Activated naive CD4-positive, alpha-beta T cell treated with Interleukin-2 at 50 U/mL for 16 hours (primary cell): ENCODE measurements around the gene LSP1.
A peak's percentile ranks its signal among the peaks of the same experiment; 100 is the strongest.

ENCODE experiments used
- DNase-seq: peaks from one replicate; pipeline ENCODE4 v3.0.0-alpha.2; 2020

The LSP1 gene

DNA sequence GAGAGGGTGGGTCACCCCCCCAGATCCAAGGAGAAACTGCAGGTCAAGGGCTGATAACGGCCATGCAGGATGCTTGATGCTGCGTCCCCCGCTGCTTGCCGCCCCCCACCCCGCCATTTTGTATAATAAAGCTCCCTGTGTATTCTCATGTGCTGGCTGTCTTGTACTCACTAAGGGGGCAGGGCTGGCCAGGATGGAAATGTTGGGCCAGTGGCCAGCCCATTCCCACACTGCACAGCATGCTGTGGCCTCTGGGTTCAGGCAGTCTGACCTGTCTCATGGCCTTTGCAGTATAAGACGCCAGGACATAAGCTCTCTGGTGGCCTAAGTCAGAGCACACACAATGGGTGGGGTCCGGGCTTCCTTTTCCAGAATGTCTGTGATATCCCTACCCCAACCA, 39.2 kb downstream of the LSP1 start:
- no peak for DNase-seq

DNA sequence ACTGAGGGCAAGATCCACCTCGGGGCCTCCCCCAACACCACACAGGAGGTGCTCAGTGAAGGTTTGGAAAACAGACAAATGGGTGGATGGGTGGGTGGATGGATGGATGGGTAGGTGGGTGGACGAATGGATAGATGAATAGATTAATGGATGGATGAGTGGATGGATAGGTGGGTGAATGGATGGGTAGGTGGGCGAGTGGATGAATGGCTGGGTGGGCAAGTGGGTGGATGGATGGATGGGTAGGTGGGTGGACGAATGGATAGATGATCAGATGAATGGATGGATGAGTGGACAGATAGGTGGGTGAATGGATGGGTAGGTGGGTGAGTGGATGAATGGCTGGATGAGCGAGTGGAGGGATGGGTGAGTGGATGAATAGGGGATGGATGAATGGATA, 39.7 kb downstream of the LSP1 start:
- DNase-seq: no peak

DNA sequence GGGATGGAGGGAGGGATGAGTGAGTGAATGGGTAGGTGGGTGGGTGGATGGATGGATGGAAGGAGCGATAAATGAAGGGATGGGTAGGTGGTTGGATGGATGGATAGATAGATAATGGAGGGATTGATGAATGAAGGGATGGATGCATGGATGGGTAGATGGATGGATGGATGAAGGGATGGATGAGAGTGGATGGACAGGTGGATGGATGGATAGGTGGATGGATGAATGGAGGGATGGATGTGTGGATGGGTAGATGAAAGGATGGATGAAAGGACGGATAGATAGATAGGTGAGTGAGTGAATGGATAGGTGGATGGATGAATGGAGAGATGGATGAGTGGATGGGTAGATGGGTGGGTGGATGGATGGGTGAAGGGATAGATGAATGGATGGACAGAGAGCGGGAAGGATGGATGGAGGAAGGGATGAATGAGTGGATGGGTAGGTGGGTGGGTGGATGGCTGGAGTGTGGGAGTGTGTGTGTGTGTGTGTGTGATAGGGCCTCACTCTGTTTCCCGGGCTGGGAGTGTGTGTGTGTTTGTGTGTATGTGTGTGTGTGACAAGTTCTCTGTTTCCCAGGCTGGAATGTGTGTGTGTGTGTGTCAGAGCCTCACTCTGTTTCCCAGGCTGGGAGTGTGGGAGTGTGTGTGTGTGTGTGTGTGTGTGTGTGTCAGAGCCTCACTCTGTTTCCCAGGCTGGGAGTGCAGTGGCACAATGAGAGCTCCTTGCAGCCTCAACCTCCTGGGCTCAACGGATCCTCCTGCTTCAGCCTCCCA, 40.9 kb downstream of the LSP1 start:
- DNase-seq: no peak

DNA sequence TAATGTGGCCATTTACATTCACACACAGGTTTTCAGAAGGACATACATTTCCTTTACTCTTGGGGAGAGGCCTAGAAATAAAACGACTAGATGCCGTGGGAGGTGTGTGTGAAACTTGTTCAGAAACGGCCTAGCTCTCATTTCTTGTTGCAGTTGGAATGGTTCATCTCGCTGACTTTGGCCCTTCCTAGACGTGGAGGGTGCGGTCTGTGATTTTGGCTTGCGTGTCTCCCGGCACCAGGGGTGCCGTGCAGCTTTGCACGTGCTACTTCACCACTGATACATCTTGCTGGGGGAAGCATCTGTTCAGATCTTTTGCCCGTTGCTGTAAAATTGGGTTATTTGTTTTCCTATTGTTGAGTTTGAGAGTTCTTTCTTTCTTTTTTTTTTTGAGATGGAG, 41.9 kb downstream of the LSP1 start:
- no peak for DNase-seq

DNA sequence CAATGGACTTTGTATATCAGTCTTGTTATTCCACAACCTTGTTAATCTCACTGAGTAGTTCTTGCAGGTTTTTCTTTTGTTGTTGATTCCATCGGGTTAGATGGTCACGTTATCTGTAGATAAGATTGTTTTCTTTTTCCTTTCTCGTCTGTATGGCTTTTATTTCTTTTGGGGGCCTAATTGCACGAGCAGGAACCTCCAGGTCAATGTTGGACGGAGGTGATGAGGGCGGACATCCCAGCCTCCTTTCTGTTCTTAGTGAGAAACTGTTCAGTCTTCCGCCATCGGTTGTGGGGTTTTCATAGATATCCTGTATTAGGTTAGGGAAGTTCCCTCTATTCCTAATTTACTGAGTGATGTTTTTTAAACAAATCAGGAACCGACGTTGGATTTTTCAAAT, 43.6 kb downstream of the LSP1 start:
- DNase-seq: no peak

DNA sequence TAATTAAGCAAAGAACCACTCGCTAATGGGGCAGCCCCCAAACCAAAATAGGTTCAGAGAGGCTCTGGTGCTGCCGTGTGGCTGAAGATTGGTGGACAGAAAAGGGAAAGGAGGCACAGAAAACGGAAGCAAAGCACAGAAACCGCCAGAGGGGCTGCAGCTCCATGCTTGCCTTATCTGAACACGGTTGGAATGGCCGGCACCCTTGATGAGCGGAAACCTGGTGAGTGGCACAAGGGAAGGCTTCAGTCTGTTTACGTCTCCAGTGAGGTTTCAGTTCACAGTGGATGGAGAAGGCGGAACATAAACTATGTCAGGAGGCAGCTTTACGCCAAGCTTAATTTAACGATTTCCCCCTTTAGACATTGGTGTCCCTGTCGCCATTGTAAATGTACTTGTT, 44.0 kb downstream of the LSP1 start:
- DNase-seq: no peak

DNA sequence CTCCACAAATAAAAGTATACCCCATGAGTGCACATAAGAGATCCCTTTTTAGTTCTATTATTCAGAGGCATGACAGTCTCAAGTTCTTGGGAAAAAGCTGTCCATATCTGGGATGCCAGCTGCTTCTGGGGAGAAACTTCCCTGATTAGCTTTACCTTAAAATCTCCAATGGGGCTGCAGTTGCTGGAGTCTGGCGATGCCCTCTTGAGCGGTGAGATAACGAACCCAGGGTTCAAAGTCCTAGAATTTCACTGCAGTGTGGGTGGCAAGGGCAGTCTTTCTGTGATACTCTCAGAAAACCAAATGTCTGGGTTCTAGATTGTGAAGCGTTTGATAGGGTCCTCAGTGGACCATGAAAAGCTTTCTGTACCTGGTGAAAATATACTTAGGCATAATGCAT, 46.2 kb downstream of the LSP1 start:
- no peak for DNase-seq

DNA sequence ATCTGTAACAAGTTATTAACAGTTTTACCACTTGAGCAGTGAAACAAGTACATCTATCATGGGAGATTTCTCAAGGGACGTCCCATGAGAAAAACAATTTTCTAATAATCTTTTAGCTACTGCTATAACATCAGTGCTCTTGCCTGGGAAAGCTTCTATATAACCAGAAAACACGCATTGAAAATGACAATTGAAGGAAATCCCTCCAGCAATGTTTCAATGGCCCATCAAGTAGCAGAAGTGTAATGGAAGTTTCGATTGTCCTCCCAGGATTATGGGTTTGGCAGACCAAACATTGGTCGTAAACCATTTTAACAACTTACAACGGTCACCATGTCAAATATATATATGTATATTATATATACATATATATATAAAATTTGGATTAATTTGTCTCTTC, 46.8 kb downstream of the LSP1 start:
- DNase-seq: no peak

DNA sequence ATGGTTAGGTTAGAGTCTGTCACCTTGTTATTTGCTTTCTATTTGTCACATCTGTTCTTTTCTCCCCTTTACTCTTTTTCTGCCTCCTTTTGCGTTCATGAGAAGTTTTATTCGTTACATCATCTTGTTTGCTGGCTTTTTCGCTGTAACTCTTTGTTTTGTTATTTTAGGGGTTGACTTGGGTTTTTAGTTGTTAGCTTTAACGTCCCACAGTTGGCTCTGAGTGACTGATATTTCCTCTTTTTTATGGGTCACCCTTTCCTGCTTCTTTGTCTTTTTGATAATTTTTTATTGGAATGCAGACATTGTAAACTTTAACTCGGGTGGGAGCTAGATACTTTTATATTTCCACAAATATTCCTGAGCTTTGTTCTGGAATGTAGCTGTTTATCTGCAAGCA, 53.3 kb downstream of the LSP1 start:
- DNase-seq: no peak

DNA sequence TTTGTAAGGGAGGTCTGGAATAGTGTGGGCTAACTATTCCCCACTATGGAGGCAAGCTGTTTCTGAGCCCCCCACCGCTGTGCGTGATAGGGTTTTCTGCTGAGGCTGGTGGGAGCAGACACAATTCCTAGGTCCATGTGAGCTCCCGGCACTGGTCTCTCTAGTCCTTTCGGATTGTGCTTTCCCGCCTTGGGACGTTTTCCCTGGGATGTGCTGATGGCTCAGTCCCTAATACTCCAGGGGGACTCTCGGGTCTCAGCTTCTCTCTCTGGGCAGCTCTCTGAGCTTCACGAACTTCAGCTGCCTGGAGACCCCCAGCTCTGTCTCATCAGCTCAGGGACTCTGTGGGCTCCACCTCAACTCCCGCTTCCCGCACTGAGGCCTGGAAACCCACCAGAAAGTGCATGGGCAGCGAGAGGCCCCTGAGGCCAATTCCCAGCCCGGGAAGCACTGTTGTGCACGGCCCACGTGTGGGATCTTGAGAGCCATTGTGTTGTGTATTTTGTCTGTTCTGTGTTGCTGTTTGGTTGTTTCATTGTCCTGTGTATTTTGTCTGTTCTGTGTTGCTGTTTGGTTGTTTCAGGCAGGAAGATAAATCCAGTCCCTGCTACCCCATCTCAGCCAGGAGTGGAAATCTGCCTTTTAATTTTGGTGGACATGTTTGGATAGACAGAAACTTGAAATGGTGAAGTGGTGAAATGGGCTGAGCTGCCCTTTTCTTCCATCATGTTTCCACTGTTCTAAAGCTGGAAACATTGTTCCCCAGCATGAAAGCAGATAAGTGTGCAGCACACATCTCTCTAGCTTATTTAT, 53.9 kb downstream of the LSP1 start:
- no peak for DNase-seq

DNA sequence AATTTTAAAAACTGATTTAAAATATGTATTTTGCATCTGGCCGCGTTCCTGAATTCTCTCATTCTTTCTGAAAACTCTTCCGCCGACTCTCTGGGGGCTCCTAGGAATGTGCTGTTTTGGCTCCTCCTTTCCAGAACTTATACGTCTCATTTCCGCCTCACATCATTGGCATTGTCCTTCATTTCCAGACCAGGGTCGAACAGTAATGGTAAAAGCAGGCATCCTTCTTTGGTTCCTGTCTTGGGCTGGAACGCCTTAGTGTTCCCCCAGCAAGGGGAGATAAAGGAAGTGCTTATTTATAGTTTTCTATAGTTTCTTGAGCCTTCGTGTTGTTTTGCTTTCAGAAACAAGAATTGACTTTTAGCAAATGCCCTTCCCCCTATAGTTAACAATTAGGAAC, 55.7 kb downstream of the LSP1 start:
- no peak for DNase-seq

DNA sequence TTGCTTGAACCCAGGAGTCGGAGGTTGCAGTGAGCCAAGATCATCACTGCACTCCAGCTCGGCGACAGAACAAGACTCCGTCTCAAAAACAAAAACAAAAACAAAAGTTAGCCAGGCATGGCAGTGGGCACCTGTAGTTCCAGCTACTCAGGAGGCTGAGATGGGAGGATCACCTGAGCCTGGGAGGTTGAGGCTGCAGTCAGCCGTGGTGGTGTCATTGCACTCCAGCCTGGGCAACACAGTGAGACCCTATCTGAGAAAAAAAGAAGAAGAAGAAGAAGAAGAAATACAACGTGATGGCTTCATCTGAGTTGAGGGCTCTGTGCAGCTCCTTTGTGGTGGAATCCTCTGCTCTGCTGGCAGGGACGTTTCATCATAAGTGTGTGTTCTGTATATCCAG, 56.6 kb downstream of the LSP1 start:
- DNase-seq: no peak

DNA sequence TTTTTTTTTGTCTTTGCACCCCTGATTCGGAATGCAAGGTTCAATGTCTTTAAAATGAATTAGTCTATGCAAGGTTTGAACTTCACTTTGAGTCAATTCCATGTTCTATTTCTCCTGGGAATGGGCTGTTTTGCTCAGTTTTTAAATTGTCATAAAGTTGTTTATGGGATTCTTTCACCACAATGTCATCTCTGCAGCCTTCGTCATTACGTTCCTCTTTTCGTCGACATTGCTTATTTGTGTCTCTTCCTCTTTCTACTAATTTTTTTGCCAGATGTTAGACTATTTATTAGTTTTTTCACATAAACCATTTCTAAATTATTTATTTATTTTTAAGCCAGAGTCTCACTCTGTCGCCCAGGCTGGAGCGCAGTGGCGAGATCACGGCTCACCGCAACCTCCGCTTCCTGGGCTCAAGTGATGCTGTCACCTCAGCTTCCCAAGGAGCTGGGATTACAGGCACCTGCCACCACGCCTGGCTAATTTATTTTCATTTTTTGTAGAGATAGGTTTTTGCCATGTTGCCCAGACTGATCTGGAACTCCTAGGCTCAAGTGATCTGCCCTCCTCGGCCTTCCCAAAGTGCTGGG, 59.5 kb downstream of the LSP1 start:
- no peak for DNase-seq

DNA sequence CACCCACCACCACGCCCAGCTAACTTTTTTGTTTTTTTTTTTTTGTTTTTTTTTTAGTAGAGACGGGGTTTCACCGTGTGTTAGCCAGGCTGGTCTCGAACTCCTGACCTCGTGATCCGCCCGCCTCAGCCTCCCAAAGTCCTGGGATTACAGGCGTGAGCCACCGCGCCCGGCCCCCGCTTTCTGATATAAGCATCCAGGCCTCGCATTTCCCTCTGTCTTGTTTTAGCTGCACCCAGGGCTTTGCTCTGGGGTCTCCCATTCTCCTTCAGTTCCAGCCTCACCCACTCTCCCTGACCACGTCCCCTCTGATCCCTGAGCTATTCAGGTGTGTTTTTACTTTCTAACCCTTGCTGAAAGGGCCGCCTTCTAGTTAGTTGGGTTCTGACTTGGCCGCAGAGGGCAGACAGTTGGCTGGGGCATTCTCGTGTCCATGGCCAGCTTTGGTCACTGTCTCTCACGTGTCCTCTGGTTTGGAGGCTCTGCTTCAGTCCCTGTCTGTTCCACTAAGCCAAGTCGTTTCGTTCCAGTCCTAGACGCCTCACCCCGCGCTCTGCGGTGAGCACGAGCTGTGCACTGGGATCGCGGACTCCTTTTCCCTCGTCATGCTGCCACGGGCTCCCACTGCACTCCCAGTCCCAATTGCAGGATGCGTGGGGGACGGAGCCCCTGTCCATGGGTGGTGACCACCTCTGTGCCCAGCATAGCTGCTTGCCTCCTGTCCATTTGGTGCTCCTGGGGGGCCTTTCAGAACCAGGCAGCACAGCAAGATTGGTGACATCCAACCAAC, 60.6 kb downstream of the LSP1 start:
- DNase-seq: no peak

DNA sequence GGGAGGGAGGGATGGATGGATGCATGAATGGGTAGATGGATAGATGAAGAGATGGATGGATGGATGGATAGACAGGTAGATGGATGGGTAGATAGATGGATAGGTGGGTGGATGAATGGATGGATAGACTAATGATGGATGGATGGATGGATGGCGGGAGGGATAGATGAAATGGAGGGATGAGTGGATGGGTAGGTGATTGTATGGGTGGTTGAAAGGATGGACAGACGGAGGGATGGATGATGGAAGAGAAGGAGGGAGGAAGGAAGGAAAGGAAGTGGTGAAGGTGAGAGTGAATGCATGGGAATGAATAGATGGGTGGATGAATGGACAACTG, 62.9 kb downstream of the LSP1 start:
- DNase-seq: no peak

DNA sequence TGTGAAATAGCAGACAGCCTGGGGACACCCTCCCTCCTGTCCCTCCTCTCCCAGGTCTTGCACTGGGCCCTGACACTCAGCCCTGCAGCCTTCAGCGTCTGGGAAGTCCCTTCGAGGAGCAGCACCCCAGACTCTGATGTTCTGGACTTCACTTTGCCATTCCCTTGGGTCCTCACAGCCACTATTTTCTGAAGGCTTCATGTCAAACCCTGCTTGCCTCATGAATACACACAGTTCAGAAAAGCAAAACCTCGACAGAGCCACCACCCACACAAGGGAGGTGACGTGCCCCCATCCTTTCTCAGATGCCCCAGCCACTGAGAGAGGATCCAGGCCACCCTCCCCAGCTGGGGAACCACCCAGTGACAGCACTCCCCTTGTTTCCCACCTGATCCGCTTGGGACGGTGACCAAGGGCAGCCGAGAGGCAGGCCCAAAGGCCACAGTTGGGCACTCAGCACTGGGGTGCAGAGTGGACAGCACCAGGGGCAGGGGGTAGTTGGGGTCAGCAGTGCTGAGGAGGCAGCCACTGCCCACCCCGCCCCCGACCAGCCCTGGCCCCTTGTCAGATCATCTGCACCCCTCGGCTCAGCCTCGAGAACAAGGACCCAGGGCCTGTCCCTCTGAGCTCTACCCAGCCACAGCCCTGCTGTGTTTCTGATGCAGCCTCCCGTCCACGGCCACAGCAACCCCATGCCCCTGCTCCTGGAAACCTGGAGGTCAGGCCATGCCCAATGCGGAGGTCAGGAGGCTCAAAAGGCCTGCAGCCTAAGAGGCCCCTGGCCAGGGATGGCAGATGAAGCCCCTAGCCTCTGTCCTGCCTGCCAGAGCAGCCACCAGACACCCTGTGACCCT, 63.5 kb downstream of the LSP1 start:
- DNase-seq: peak; percentile 9

DNA sequence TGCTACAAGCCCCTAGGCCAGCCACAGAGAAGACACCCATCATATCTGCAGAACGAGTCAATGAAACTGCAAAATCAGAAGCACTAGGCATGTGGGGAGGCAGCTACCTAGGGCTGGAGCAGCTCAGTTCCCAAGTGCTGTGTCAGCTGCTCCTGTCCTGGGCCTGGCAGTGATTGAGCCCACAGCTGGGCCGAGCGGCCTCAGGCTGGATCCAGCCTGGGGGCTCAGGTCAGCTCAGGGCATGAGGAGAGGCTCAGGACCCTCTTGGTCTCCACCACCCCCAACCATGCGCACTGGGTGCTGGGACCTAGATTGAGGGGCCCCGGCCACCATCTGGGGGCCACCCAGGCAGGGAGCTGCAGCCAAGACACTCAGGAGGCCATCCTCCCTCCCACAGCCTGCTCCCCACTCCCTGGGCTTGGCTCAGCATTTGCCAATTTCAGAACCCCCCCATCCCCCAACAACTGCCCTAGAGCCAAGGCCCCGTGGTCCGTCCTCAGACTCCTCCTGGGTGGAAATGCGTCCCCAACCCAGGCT, 64.2 kb downstream of the LSP1 start:
- DNase-seq: no peak

DNA sequence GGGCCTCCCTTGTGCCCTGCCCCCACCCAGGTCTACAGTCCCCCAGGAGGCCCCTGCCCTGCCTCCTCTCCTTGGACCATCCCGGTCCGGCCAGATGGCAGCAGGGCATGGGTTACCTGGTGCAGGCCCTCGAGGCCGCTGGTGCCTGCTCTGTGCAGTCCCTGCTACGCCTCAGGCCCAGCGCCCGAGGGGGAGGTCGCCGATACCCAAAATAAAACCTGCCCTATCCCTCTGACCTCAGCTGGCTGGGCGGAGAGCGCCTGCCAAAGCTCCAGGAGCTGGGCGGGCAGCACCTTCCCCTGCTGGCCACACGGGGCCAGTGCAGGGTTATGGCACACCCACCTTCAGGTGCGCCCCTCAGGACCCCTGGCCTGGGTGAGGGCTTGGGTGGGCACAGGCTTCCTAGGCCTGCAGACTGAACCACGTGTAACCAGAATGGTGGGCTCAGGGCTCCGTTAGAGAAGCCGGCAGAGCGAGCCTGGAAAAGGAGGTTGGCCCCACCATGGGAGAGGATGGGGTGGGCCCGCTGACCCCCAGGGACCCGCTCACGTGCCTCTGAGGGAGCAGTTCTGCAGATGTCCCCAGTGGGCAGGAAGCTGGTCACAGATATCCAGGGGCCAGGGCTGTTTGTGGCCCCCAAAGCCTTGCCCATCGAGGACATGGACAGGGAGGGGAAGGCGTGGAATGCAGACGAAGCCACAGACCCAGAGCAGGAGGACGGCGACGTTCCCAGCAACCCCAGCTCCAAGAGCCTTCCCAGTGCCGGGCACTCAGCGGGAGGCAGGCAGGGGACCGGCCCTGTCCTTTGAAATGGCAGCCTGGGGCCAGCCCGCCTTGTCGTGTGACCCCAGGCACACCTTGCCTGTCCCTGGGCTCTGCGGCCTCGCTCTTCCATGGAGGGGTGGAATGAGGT, 64.9 kb downstream of the LSP1 start:
- DNase-seq: no peak

DNA sequence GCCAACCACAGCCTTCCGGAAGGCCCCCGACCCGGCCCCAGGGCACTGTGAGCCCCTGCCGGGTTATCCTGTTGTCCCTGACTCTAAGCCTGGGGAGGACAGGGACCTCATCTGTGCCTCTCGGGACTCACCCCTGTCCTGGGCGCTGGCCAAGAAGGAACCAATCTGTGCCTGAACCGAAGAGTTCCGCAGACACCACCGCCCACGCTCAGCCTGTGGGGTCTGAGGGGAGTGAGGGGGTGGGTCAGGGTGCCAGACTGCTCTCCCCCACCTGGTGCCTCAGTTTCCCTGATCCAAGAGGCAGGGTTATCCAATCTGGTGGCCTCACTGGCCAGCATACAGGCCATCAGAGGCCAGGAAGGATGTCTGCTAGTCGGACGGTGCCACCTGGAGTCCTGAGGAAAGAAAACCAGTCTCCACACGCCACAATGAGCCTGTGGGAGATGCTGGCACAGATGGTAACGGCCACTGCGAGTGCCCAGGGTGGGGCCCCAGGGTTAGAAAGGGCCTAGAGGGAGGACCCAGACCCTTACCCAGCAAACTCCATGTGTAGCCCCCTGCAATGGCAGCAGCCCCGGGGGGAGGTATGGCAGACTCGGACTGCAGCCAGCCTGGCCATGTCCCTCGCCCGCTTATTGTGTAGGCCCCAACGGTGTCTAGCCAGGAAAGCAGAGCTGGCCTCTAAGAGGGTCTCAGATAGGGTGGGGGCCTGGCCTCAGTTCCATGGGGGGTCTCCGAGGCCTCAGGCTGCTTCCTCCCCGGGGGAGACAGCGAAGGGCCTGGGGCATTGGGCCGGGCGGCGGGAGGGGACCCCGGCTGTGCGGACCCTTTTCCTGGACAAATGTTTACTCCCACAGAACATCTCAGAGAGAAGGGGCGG, 65.8 kb downstream of the LSP1 start:
- no peak for DNase-seq
